GM06990 (cell line): ENCODE measurements around the gene FMNL2.

Source experiments
- DNase-seq: peaks from one replicate; pipeline ENCODE4 v3.0.0-alpha.2; 2011; ENCODE audit not compliant: insufficient read length; ENCODE audit errors: extremely low read depth
- H3K27me3 ChIP-seq: replicated peaks from 2 replicates; pipeline ENCODE4 v1.6.0; 2011; ENCODE audit warnings: low read length; ENCODE audit not compliant: control insufficient read depth, insufficient read depth
- H3K36me3 ChIP-seq: 2 replicates; pipeline ENCODE4 v1.5.1; 2011; ENCODE audit warnings: low read length; ENCODE audit not compliant: control insufficient read depth, insufficient read depth
- H3K4me3 ChIP-seq: replicated peaks from 2 replicates; pipeline ENCODE4 v1.5.1; 2011; ENCODE audit warnings: low read depth, mild to moderate bottlenecking, control low read depth, low read length
- TF ChIP-seq, protein P1 (sequence below): IDR thresholded peaks from 2 replicates; pipeline ENCODE4 v1.5.1; 2011; ENCODE audit warnings: low read length, control low read depth, mild to moderate bottlenecking, inconsistent platforms; ENCODE audit not compliant: insufficient read depth, poor library complexity, severe bottlenecking

The FMNL2 gene

DNA sequence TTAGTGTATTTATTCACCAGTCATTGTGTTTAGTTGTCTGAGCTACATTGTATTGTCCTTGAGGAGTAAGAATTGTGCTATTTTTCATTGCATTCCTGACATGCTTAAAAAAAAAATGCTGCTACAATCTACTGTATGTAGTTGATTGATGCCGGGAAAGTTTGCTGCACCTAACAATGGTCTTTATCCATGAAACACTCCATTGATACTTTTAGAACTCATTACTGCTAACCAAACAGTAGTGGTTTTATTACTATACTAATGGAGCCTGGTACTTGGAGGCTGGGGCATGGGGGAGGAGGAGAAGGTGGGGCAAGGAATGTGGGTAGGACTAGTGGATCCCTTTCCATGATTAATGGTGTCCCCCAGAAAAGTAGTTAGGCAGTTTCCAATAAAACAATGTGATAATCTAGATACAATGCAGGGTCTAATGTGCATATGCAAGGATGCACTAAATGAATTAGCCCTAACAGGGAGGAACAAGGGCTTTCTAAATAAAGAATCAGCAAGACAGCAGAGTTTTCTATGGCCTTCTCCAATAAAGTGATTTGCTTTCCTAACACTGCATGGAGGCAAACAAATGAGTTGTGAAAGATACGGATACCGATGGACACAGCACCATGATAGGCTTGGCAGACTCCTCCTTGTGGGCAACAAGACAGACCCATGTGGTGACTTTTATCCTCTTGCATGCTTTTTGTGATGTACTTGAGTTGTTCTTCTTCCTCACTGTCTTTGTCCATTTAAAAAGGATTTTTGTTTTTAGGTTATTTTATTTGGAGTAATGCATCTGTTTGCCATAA is 78.5 kb downstream of the FMNL2 start:
- TF ChIP-seq, protein P1, sequence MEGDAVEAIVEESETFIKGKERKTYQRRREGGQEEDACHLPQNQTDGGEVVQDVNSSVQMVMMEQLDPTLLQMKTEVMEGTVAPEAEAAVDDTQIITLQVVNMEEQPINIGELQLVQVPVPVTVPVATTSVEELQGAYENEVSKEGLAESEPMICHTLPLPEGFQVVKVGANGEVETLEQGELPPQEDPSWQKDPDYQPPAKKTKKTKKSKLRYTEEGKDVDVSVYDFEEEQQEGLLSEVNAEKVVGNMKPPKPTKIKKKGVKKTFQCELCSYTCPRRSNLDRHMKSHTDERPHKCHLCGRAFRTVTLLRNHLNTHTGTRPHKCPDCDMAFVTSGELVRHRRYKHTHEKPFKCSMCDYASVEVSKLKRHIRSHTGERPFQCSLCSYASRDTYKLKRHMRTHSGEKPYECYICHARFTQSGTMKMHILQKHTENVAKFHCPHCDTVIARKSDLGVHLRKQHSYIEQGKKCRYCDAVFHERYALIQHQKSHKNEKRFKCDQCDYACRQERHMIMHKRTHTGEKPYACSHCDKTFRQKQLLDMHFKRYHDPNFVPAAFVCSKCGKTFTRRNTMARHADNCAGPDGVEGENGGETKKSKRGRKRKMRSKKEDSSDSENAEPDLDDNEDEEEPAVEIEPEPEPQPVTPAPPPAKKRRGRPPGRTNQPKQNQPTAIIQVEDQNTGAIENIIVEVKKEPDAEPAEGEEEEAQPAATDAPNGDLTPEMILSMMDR, result no peak
- no peaks in the 10 kb centered on the region for H3K27me3 ChIP-seq
- no peak overlapping the region for H3K4me3 ChIP-seq
- H3K36me3 ChIP-seq, result no peaks in the 10 kb centered on the region
- no peak for DNase-seq

DNA sequence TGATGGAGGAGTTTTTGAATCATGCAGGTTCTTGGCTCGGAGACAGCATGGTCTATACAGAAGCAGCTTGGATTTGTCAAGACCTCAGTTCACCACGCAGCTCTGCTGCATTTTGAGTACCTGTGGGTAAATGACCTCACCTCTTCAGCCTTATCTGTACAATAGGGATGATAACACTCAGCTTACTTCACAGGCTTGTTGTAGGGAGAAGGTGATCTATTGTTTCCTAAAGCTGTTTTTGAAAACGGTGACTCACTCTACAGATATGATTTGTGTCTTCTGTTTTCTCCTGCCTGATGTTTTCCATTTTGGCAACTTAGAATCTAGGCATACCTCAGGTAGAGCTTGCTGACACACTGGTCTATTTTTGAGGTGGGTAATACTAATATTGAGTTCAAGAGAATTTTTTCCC is 80.3 kb downstream of the FMNL2 start:
- Histone ChIP-seq H3K4me3 (no peak overlapping the region), H3K36me3 (no peaks in the 10 kb centered on the region), H3K27me3 (no peaks in the 10 kb centered on the region)
- peak; percentile 35 for DNase-seq
- TF ChIP-seq, protein P1, result no peak

DNA sequence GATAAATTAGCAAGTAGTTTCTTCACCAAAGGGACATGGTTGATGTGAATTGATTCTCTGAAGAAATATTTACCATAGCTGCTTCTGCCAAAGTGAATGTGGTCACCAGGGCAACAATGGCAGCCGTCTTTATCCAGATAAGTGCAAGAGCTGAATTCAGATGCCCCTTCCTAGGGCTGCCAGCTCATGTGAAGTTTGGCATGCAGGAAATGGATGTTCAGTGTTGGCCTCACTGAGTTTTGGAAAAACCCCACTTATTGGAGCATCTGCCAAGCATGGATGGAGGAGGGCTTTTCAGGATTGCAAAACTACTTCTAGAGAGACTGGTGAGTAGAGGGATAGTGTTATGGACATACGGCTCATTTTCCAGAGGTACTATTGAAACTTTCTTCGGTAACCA is 80.8 kb downstream of the FMNL2 start:
- DNase-seq, result no peak
- TF ChIP-seq, protein P1, result no peak
- H3K27me3 ChIP-seq, result no peaks in the 10 kb centered on the region; the same call in 1 of the 2 replicates
- H3K4me3 ChIP-seq, result no peak overlapping the region
- H3K36me3 ChIP-seq, result no peaks in the 10 kb centered on the region

DNA sequence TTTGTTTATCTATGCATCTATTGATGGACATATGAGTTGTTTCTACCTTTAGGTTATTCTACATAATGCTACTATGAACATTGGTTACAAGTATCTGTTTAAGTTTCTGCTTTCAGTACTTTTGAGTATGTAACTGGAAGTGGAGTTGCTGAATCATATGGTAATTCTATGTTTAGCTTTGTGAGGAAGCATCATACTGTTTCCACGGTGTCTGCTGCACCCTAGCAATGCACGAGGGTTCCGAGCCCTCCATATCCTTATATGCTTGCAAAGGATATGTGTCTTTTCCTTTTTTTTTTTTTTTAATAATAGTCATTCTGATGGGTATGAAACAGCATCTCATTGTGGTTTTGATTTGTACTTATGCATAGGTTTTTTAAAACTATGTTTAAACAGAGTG is 83.7 kb downstream of the FMNL2 start:
- H3K27me3 ChIP-seq, result no peaks in the 10 kb centered on the region; the same call in 1 of the 2 replicates
- H3K4me3 ChIP-seq, result no peak overlapping the region
- H3K36me3 ChIP-seq, result no peaks in the 10 kb centered on the region
- DNase-seq, result no peak
- TF ChIP-seq, protein P1, result no peak

DNA sequence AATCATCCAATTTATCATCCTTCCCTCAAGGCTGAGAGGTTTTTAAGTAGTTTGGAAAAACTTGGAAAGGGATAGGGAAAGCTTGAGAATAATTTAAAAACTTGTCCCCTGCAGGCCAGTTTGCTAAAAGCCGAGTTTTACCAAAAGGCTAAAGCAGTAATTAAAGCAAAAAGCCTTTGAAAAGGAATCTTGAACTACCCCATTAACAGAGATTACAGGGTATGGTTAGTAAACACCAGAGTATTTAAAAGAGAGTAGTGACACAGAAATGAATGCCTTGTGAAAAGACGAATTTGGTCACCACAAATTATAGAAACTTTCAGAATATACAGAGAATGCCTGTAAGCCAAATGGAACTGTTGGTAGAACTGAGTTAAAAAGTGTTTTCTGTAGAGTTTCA is 85.0 kb downstream of the FMNL2 start:
- TF ChIP-seq, protein P1, result no peak
- no peak for DNase-seq
- no peaks in the 10 kb centered on the region; the same call in 1 of the 2 replicates for H3K27me3 ChIP-seq
- H3K36me3 ChIP-seq, result no peaks in the 10 kb centered on the region
- no peak overlapping the region for H3K4me3 ChIP-seq
